IMR-90 (cell line): ENCODE data around the gene BASP1. TPM values are rescaled to one million over a fixed set of nuclear protein-coding genes. Genes with fewer than 3 reads are reported as not detected.

ENCODE experiments used
- ATAC-seq: fragments of 200-7000 bp; cut with Tn5 transposase; 2 replicates; pipeline ENCODE4 v1.9.1; 2020; ENCODE audit warnings: low read depth, mild to moderate bottlenecking, moderate library complexity
- BruUV-seq: library from RNA; stranded (reverse); fragments of 400-500 nt; replicated peaks from 2 replicates; lab custom pipeline; 2021; lab: Mats Ljungman, UMichigan
- CTCF ChIA-PET: fragments of 300-600 bp; formaldehyde crosslinking; extraction: SDS; loops from one replicate; lab custom pipeline; 2021; ENCODE audit warnings: antibody characterized with exemption; lab: Yijun Ruan, JAX
- POLR2A ChIA-PET: fragments of 300-600 bp; sonication (Branson Sonifier 250); formaldehyde crosslinking; loops from one replicate; lab custom pipeline; 2022; ENCODE audit warnings: antibody characterized with exemption; ENCODE audit not compliant: unreplicated experiment; lab: Charles Lee
- DNase-seq: peaks from one replicate; pipeline ENCODE4 v3.0.0; 2013
- H2AFZ ChIP-seq: replicated peaks from 2 replicates; pipeline ENCODE3; 2013; ENCODE audit warnings: low read length, mild to moderate bottlenecking; ENCODE audit not compliant: poor library complexity
- H2AK5ac ChIP-seq: 2 replicates; pipeline ENCODE4 v1.6.1; 2013; ENCODE audit warnings: low read depth, low read length, inconsistent platforms
- H2AK9ac ChIP-seq: replicated peaks from 2 replicates; pipeline ENCODE3; 2013; ENCODE audit warnings: mild to moderate bottlenecking, low read depth, low read length, moderate library complexity; ENCODE audit not compliant: poor library complexity
- H2BK120ac ChIP-seq: 2 replicates; pipeline ENCODE4 v1.6.1; 2013; ENCODE audit warnings: low read depth, low read length, inconsistent platforms
- H2BK15ac ChIP-seq: 3 replicates; pipeline ENCODE4 v1.6.1; 2013; ENCODE audit warnings: low read depth, low read length, inconsistent platforms
- H2BK20ac ChIP-seq: 2 replicates; pipeline ENCODE4 v1.6.1; 2013; ENCODE audit warnings: low read depth, mild to moderate bottlenecking, inconsistent platforms, low read length, moderate library complexity
- H2BK5ac ChIP-seq: 2 replicates; pipeline ENCODE4 v1.6.1; 2013; ENCODE audit warnings: mild to moderate bottlenecking, low read depth, low read length, inconsistent platforms; ENCODE audit not compliant: poor library complexity, severe bottlenecking
- H3K14ac ChIP-seq: replicated peaks from 2 replicates; pipeline ENCODE4 v1.6.1; 2013; ENCODE audit warnings: low read depth, low read length, inconsistent platforms
- H3K18ac ChIP-seq: 2 replicates; pipeline ENCODE4 v1.6.1; 2013; ENCODE audit warnings: low read depth, low read length, control low read depth
- H3K23ac ChIP-seq: 2 replicates; pipeline ENCODE4 v1.6.1; 2013; ENCODE audit warnings: low read depth, low read length, inconsistent platforms
- H3K27ac ChIP-seq: 2 replicates; pipeline ENCODE4 v1.5.1; 2013; ENCODE audit warnings: mild to moderate bottlenecking, control low read depth, low read length; ENCODE audit not compliant: insufficient read depth
- H3K27me3 ChIP-seq: 2 replicates; pipeline ENCODE4 v1.6.1; 2013; ENCODE audit warnings: low read length; ENCODE audit not compliant: control insufficient read depth, insufficient read depth
- H3K36me3 ChIP-seq: 2 replicates; pipeline ENCODE4 v1.6.1; 2013; ENCODE audit warnings: low read length, mixed read lengths; ENCODE audit not compliant: control insufficient read depth, insufficient read depth
- H3K4ac ChIP-seq: 2 replicates; pipeline ENCODE4 v1.6.1; 2013; ENCODE audit warnings: low read depth, low read length, inconsistent platforms
- H3K4me1 ChIP-seq: 2 replicates; pipeline ENCODE4 v1.6.1; 2013; ENCODE audit warnings: low read length, mixed read lengths; ENCODE audit not compliant: control insufficient read depth, insufficient read depth
- H3K4me2 ChIP-seq: 2 replicates; pipeline ENCODE4 v1.6.1; 2013; ENCODE audit warnings: low read depth, mild to moderate bottlenecking, control low read depth, low read length, moderate library complexity
- H3K4me3 ChIP-seq: 2 replicates; pipeline ENCODE4 v1.5.1; 2013; ENCODE audit warnings: low read depth, mild to moderate bottlenecking, control low read depth, low read length, moderate library complexity; ENCODE audit not compliant: insufficient read depth
- H3K56ac ChIP-seq: 2 replicates; pipeline ENCODE4 v1.6.1; 2013; ENCODE audit warnings: low read length, inconsistent platforms; ENCODE audit not compliant: insufficient read depth; ENCODE audit errors: extremely low read depth
- H3K79me1 ChIP-seq, 2 experiments: 2 replicates each; pipeline ENCODE4 v1.6.1; 2013; ENCODE audit warnings: low read length in 2 of 2, inconsistent platforms in 1 of 2, low read depth in 1 of 2
- H3K9ac ChIP-seq: 2 replicates; pipeline ENCODE4 v1.6.1; 2013; ENCODE audit warnings: low read depth, low read length, control low read depth
- H3K9me1 ChIP-seq: 2 replicates; pipeline ENCODE4 v1.6.1; 2013; ENCODE audit warnings: low read length, inconsistent platforms; ENCODE audit not compliant: insufficient read depth
- H3K9me3 ChIP-seq: 2 replicates; pipeline ENCODE4 v1.6.1; 2013; ENCODE audit warnings: low read length; ENCODE audit not compliant: control insufficient read depth, insufficient read depth
- H4K20me1 ChIP-seq: 2 replicates; pipeline ENCODE4 v1.6.1; 2013; ENCODE audit warnings: low read length, inconsistent platforms; ENCODE audit not compliant: insufficient read depth
- H4K5ac ChIP-seq: 2 replicates; pipeline ENCODE4 v1.6.1; 2013; ENCODE audit warnings: mild to moderate bottlenecking, low read depth, low read length, control low read depth
- H4K8ac ChIP-seq, 2 experiments: 2 replicates each; pipeline ENCODE4 v1.6.1; 2013; ENCODE audit warnings: low read depth in 2 of 2, low read length in 2 of 2, control low read depth in 1 of 2, inconsistent platforms in 1 of 2
- H4K91ac ChIP-seq: 2 replicates; pipeline ENCODE4 v1.6.1; 2013; ENCODE audit warnings: low read depth, low read length, inconsistent platforms; ENCODE audit not compliant: insufficient read depth
- BHLHE40 ChIP-seq: fragments of 150-350 bp; IDR thresholded peaks from 2 replicates; pipeline ENCODE4 v1.6.1; 2016; ENCODE audit warnings: mild to moderate bottlenecking, low read depth, low read length
- CEBPB ChIP-seq: IDR thresholded peaks from 2 replicates; pipeline ENCODE4 v1.6.1; 2012; ENCODE audit warnings: low read depth, low read length, improper control_type of control experiment
- CHD1 ChIP-seq: IDR thresholded peaks from 2 replicates; pipeline ENCODE4 v1.6.1; 2012; ENCODE audit warnings: low read depth, low read length, improper control_type of control experiment
- CTCF ChIP-seq: conservative IDR thresholded peaks from 2 replicates; pipeline ENCODE4 v1.5.1; 2012; ENCODE audit warnings: mild to moderate bottlenecking, low read depth, low read length, improper control_type of control experiment
- ELK1 ChIP-seq: fragments of 150-350 bp; IDR thresholded peaks from 2 replicates; pipeline ENCODE4 v1.6.1; 2016; ENCODE audit warnings: low read depth, mild to moderate bottlenecking, low read length, moderate library complexity, borderline replicate concordance
- FOS ChIP-seq: fragments of 150-350 bp; IDR thresholded peaks from 2 replicates; pipeline ENCODE4 v1.6.1; 2016; ENCODE audit warnings: low read depth, low read length
- MAFK ChIP-seq: IDR thresholded peaks from 2 replicates; pipeline ENCODE4 v1.6.1; 2012; ENCODE audit warnings: low read depth, low read length, improper control_type of control experiment
- MAZ ChIP-seq: IDR thresholded peaks from 2 replicates; pipeline ENCODE4 v1.6.1; 2012; ENCODE audit warnings: low read depth, mild to moderate bottlenecking, low read length, improper control_type of control experiment, moderate library complexity, borderline replicate concordance
- MXI1 ChIP-seq: IDR thresholded peaks from 2 replicates; pipeline ENCODE4 v1.6.1; 2012; ENCODE audit warnings: low read depth, mild to moderate bottlenecking, low read length, moderate library complexity, borderline replicate concordance
- NFE2L2 ChIP-seq: fragments of 150-350 bp; IDR thresholded peaks from 2 replicates; pipeline ENCODE4 v1.6.1; 2016; ENCODE audit warnings: low read depth, mild to moderate bottlenecking, low read length
- POLR2A ChIP-seq: IDR thresholded peaks from 2 replicates; pipeline ENCODE4 v1.6.1; 2012; ENCODE audit warnings: mild to moderate bottlenecking, low read depth, low read length
- RAD21 ChIP-seq: IDR thresholded peaks from 2 replicates; pipeline ENCODE4 v1.6.1; 2012; ENCODE audit warnings: low read length, improper control_type of control experiment
- RCOR1 ChIP-seq: IDR thresholded peaks from 2 replicates; pipeline ENCODE4 v1.6.1; 2012; ENCODE audit warnings: mild to moderate bottlenecking, low read length, improper control_type of control experiment; ENCODE audit not compliant: insufficient replicate concordance
- RFX5 ChIP-seq: IDR thresholded peaks from 2 replicates; pipeline ENCODE4 v1.8.0; 2012; ENCODE audit warnings: low read depth, mild to moderate bottlenecking, low read length, moderate library complexity
- SMC3 ChIP-seq: fragments of 150-350 bp; IDR thresholded peaks from 2 replicates; pipeline ENCODE4 v1.6.1; 2016; ENCODE audit warnings: low read depth, mild to moderate bottlenecking, antibody characterized with exemption, low read length, moderate library complexity
- WGBS, 2 experiments: methylation state at CpG; one replicate each; pipeline versions ENCODE4 v1.1.5 to v1.1.7; 2013; ENCODE audit warnings: missing lambda C conversion rate in 2 of 2; ENCODE audit not compliant: insufficient read length in 1 of 2; ENCODE audit errors: extremely low coverage in 2 of 2; 5-methylcytosine and 5-hydroxymethylcytosine counted together
- dilution Hi-C: fragments of 300-500 bp; cut with HindIII; formaldehyde crosslinking; loops from one replicate; pipeline ENCODE4 v1.14.3; 2018; ENCODE audit warnings: low sequenced_read_pairs; ENCODE audit not compliant: unreplicated experiment
- in situ Hi-C: fragments of 300-500 bp; cut with MboI; formaldehyde crosslinking; loops from 3 replicates; pipeline ENCODE4 v1.14.3; 2019; ENCODE audit warnings: low sequenced_read_pairs, inconsistent platforms, mixed read lengths
- intact Hi-C: fragments of 100-400 bp; cut with micrococcal nuclease; formaldehyde crosslinking; loops from 2 replicates; pipeline ENCODE4 v1.10.0; 2022
- polyA plus RNA-seq, 3 experiments: library from polyadenylated mRNA; depleted of rRNA; stranded (reverse); fragments of >200 nt; gene quantifications; 2 replicates each; pipeline ENCODE4 v1.2.3, GENCODE V29; 2012; ENCODE audit warnings: low replicate concordance in 1 of 3
- total RNA-seq: library from RNA; depleted of rRNA; stranded (reverse); fragments of >200 nt; gene quantifications from 2 replicates; pipeline ENCODE4 v1.2.3, GENCODE V29; 2012
- TF ChIP-seq, protein P1 (sequence below): fragments of 150-350 bp; IDR thresholded peaks from 2 replicates; pipeline ENCODE4 v1.6.1; 2017; ENCODE audit warnings: mild to moderate bottlenecking, antibody characterized with exemption, low read length, low read depth

Gene BASP1
- total and polyA plus RNA-seq, 2 of the 4 experiments (the other 2 are of a cell fraction) = 39.6 to 103 TPM

- H2AK5ac ChIP-seq = no peak overlapping the region
- WGBS, 2 experiments = no CpG with 5 or more reads among the region's 5 CpGs
- no peak overlapping the region for H4K8ac ChIP-seq
- no TSS peak for BruUV-seq
- H3K9me3 ChIP-seq = no peaks in the 10 kb centered on the region
- H2BK120ac ChIP-seq = no peak overlapping the region
- intact Hi-C loops (loop anchor here (2.0 to 10.0 kb wide), 2 partner anchors 41 to 855 kb away; no protein-coding TSS in a partner anchor), dilution Hi-C loops (no loop called here), in situ Hi-C loops (no loop called here)
- ChIA-PET POLR2A (no interaction called here), CTCF (no interaction called here)
- peaks cover 82% of the 10 kb centered on the region for H4K20me1 ChIP-seq
- H3K36me3 ChIP-seq = peaks cover 15% of the 10 kb centered on the region
- H2BK15ac ChIP-seq = no peak overlapping the region
- no peak overlapping the region for H3K23ac ChIP-seq
- no peak overlapping the region for H4K91ac ChIP-seq
- H2AK9ac ChIP-seq = no peak overlapping the region
- no peak overlapping the region for H2AFZ ChIP-seq
- no peak overlapping the region for H2BK5ac ChIP-seq
- H3K9me1 ChIP-seq = peaks cover 15% of the 10 kb centered on the region
- no peak for TF ChIP-seq RFX5
- no peak for TF ChIP-seq NFE2L2
- no peak for TF ChIP-seq FOS
- TF ChIP-seq RAD21 = no peak
- TF ChIP-seq MXI1 = no peak
- TF ChIP-seq, protein P1, sequence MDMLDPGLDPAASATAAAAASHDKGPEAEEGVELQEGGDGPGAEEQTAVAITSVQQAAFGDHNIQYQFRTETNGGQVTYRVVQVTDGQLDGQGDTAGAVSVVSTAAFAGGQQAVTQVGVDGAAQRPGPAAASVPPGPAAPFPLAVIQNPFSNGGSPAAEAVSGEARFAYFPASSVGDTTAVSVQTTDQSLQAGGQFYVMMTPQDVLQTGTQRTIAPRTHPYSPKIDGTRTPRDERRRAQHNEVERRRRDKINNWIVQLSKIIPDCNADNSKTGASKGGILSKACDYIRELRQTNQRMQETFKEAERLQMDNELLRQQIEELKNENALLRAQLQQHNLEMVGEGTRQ = no peak
- TF ChIP-seq CHD1 = no peak
- no peak for TF ChIP-seq ELK1
- TF ChIP-seq MAZ = no peak
- TF ChIP-seq CTCF = no peak
- TF ChIP-seq RCOR1 = no peak
- TF ChIP-seq SMC3 = no peak
- TF ChIP-seq CEBPB = no peak
- no peak for TF ChIP-seq POLR2A
- TF ChIP-seq MAFK = no peak
- TF ChIP-seq BHLHE40 = no peak
- no peak overlapping the region for H3K4me2 ChIP-seq
- no peak overlapping the region for H3K14ac ChIP-seq
- no peak overlapping the region for H3K4ac ChIP-seq
- H3K4me1 ChIP-seq = peaks cover 25% of the 10 kb centered on the region
- no peak overlapping the region for H4K5ac ChIP-seq
- no peak overlapping the region for H3K27ac ChIP-seq
- no peak overlapping the region for H3K56ac ChIP-seq
- DNase-seq = no peak
- no peak overlapping the region for H3K18ac ChIP-seq
- H3K27me3 ChIP-seq = no peaks in the 10 kb centered on the region
- no peak overlapping the region for H3K4me3 ChIP-seq
- H3K9ac ChIP-seq = no peak overlapping the region
- H3K79me1 ChIP-seq = peaks cover 39 to 77% of the 10 kb centered on the region in 2 experiments; a peak in 3 of 4 replicates
- H2BK20ac ChIP-seq = 0 out of 2 replicates have a peak overlapping the region, but pooled peaks have one; percentile 1
- ATAC-seq = no peak
Observed at GRCh38 chr5:17259630-17260257, 42.3 kb downstream of the BASP1 start.
